HCT116 (cell line): Measurements from ENCODE around the gene KHSRP. TPM values are rescaled to one million over a fixed set of nuclear protein-coding genes. Genes with fewer than 3 reads are reported as not detected.

Source experiments
- ATAC-seq: fragments of 200-7000 bp; cut with Tn5 transposase; 2 replicates; pipeline ENCODE4 v1.9.1; 2020; ENCODE audit warnings: mild to moderate bottlenecking, moderate library complexity
- BruUV-seq: library from RNA; stranded (reverse); fragments of 400-500 nt; replicated peaks from 2 replicates; lab custom pipeline; 2021; lab: Mats Ljungman, UMichigan
- CTCF ChIA-PET: fragments of 300-600 bp; sonication (Branson Sonifier 250); formaldehyde crosslinking; loops from one replicate; lab custom pipeline; 2021; ENCODE audit warnings: antibody characterized with exemption; lab: Charles Lee
- POLR2A ChIA-PET: fragments of 300-600, 350-600 bp; sonication (Branson Sonifier 250); formaldehyde crosslinking; loops from one replicate; lab custom pipeline; 2021; ENCODE audit warnings: antibody characterized with exemption; lab: Charles Lee
- RAD21 ChIA-PET, 2 experiments: fragments of 300-600 bp; sonication (Branson Sonifier 250); formaldehyde crosslinking; loops; one replicate each; lab custom pipeline; 2023; ENCODE audit warnings: low total read pairs in 2 of 2; ENCODE audit not compliant: uncharacterized antibody in 2 of 2, unreplicated experiment in 2 of 2, low non-redundant PET in 1 of 2; lab: Charles Lee
- DNase-seq: peaks from one replicate; pipeline ENCODE4 v3.0.0-alpha.2; 2010; ENCODE audit warnings: low read depth, low spot score
- H2AFZ ChIP-seq: fragments of 200-600 bp; shearing (Covaris generic), sonication (generic); 2 replicates; pipeline ENCODE4 v1.6.1; 2017; ENCODE audit warnings: low read depth, mixed run types, mixed read lengths, antibody characterized with exemption, low read length; ENCODE audit not compliant: poor library complexity, severe bottlenecking
- H3K27ac ChIP-seq: 2 replicates; pipeline ENCODE4 v1.5.1; 2012; ENCODE audit warnings: low read depth, low read length
- H3K27me3 ChIP-seq: fragments of 200-600 bp; sonication (generic); 2 replicates; pipeline ENCODE4 v1.6.1; 2016; ENCODE audit warnings: mixed run types, low read length, mixed read lengths; ENCODE audit not compliant: insufficient read depth
- H3K36me3 ChIP-seq, 2 experiments: fragments of 200-500 bp in 1 of 2; fragments of 200-600 bp in 1 of 2; sonication (Bioruptor generic) in 1 of 2; sonication (generic) in 1 of 2; 2 replicates each; pipeline versions ENCODE4 v1.5.1 to v1.6.1; 2014 to 2016; ENCODE audit warnings: low read length in 2 of 2, inconsistent platforms in 1 of 2, mixed read lengths in 1 of 2, mixed run types in 1 of 2; ENCODE audit not compliant: insufficient read depth in 2 of 2, control insufficient read depth in 1 of 2
- H3K4me1 ChIP-seq, 2 experiments: fragments of 200-600 bp in 1 of 2; sonication (generic) in 1 of 2; 2 replicates each; pipeline versions ENCODE4 v1.5.1 to v1.6.1; 2012 to 2017; ENCODE audit warnings: low read length in 2 of 2, inconsistent platforms in 1 of 2, mild to moderate bottlenecking in 1 of 2, mixed read lengths in 1 of 2, mixed run types in 1 of 2, moderate library complexity in 1 of 2; ENCODE audit not compliant: insufficient read depth in 2 of 2, control insufficient read depth in 1 of 2
- H3K4me2 ChIP-seq: fragments of 200-600 bp; sonication (generic); 2 replicates; pipeline ENCODE4 v1.6.1; 2017; ENCODE audit warnings: mixed run types, low read length, mixed read lengths
- H3K4me3 ChIP-seq, 2 experiments: fragments of 200-600 bp in 1 of 2; sonication (generic) in 1 of 2; replicated peaks in 1 of 2; 2 replicates each; pipeline ENCODE4 v1.5.1; 2011 to 2016; ENCODE audit warnings: low read length in 2 of 2, control low read depth in 1 of 2, low read depth in 1 of 2, mild to moderate bottlenecking in 1 of 2, mixed read lengths in 1 of 2, mixed run types in 1 of 2
- H3K79me2 ChIP-seq: fragments of 200-600 bp; sonication (generic); 2 replicates; pipeline ENCODE4 v1.6.1; 2017; ENCODE audit warnings: mild to moderate bottlenecking, mixed run types, low read length, moderate library complexity, mixed read lengths; ENCODE audit not compliant: insufficient read depth
- H3K9ac ChIP-seq: fragments of 200-600 bp; sonication (generic); 2 replicates; pipeline ENCODE4 v1.6.1; 2016; ENCODE audit warnings: low read length, mixed read lengths
- H3K9me2 ChIP-seq: fragments of 200-600 bp; sonication (generic), shearing (Covaris generic); 2 replicates; pipeline ENCODE4 v1.6.1; 2017; ENCODE audit warnings: mixed run types, mild to moderate bottlenecking, moderate library complexity; ENCODE audit not compliant: insufficient read depth
- H3K9me3 ChIP-seq, 2 experiments: fragments of 200-500 bp in 1 of 2; fragments of 200-600 bp in 1 of 2; sonication (Bioruptor generic) in 1 of 2; sonication (generic) in 1 of 2; 2 replicates each; pipeline ENCODE4 v1.6.1; 2014 to 2017; ENCODE audit warnings: low read length in 2 of 2, mixed read lengths in 2 of 2, inconsistent platforms in 1 of 2, low read depth in 1 of 2, mild to moderate bottlenecking in 1 of 2, mixed run types in 1 of 2, moderate library complexity in 1 of 2; ENCODE audit not compliant: control insufficient read depth in 1 of 2, insufficient read depth in 1 of 2
- H4K20me1 ChIP-seq: fragments of 200-600 bp; sonication (generic), shearing (Covaris generic); 2 replicates; pipeline ENCODE4 v1.6.1; 2017; ENCODE audit warnings: mixed run types, mild to moderate bottlenecking, moderate library complexity; ENCODE audit not compliant: insufficient read depth
- EZH2 ChIP-seq: fragments of 200-600 bp; sonication (generic); IDR thresholded peaks from 2 replicates; pipeline ENCODE4 v1.6.1; 2017; ENCODE audit warnings: antibody characterized with exemption, mixed run types
- EZH2phosphoT487 ChIP-seq: fragments of 200-600 bp; IDR thresholded peaks from 2 replicates; pipeline ENCODE4 v1.6.1; 2018; ENCODE audit warnings: antibody characterized with exemption, borderline replicate concordance
- FOSL1 ChIP-seq: IDR thresholded peaks from 2 replicates; pipeline ENCODE4 v1.6.1; 2012; ENCODE audit warnings: low read depth
- POLR2AphosphoS5 ChIP-seq: IDR thresholded peaks from 2 replicates; pipeline ENCODE4 v1.6.1; 2011; ENCODE audit warnings: mild to moderate bottlenecking, low read depth, low read length, moderate library complexity
- RAD21 ChIP-seq: IDR thresholded peaks from 2 replicates; pipeline ENCODE4 v1.6.1; 2012; ENCODE audit warnings: low read depth, mild to moderate bottlenecking
- SIN3A ChIP-seq: IDR thresholded peaks from 2 replicates; pipeline ENCODE4 v1.6.1; 2012; ENCODE audit warnings: low read depth
- SP1 ChIP-seq: IDR thresholded peaks from 2 replicates; pipeline ENCODE4 v1.6.1; 2012; ENCODE audit warnings: low read depth
- SRF ChIP-seq: IDR thresholded peaks from 2 replicates; pipeline ENCODE4 v1.6.1; 2012; ENCODE audit warnings: low read depth
- ZNF274 ChIP-seq: fragments of 200-500 bp; sonication (Bioruptor generic); IDR thresholded peaks from 2 replicates; pipeline ENCODE4 v1.6.1; 2014; ENCODE audit warnings: mild to moderate bottlenecking, low read depth, low read length, inconsistent platforms
- intact Hi-C: fragments of 100-400 bp; cut with micrococcal nuclease; formaldehyde crosslinking; loops from 2 replicates; pipeline ENCODE4 v1.10.0; 2022
- total RNA-seq: library from RNA; stranded (reverse); gene quantifications from one replicate; pipeline ENCODE4 v1.2.1, GENCODE V29; 2021; ENCODE audit not compliant: unreplicated experiment
- TF ChIP-seq, protein P1 (sequence below): IDR thresholded peaks from 2 replicates; pipeline ENCODE4 v1.6.1; 2011; ENCODE audit warnings: mild to moderate bottlenecking, low read length, moderate library complexity; ENCODE audit not compliant: insufficient replicate concordance; ENCODE audit errors: extremely low read depth
- TF ChIP-seq, protein P2 (sequence below), 3 experiments: fragments of 200-600 bp in 1 of 3; sonication (generic) in 1 of 3; IDR thresholded peaks in 2 of 3; conservative IDR thresholded peaks in 1 of 3; 2 replicates each; pipeline ENCODE4 v1.5.1; 2012 to 2017; ENCODE audit warnings: low read depth in 2 of 3, low read length in 2 of 3, antibody characterized with exemption in 1 of 3, borderline replicate concordance in 1 of 3, control low read depth in 1 of 3, mild to moderate bottlenecking in 1 of 3, mixed read lengths in 1 of 3, mixed run types in 1 of 3, moderate library complexity in 1 of 3; ENCODE audit not compliant: insufficient read depth in 1 of 3

The KHSRP gene
- total RNA-seq, 1 experiment from 2014 or later = 553 TPM

DNA sequence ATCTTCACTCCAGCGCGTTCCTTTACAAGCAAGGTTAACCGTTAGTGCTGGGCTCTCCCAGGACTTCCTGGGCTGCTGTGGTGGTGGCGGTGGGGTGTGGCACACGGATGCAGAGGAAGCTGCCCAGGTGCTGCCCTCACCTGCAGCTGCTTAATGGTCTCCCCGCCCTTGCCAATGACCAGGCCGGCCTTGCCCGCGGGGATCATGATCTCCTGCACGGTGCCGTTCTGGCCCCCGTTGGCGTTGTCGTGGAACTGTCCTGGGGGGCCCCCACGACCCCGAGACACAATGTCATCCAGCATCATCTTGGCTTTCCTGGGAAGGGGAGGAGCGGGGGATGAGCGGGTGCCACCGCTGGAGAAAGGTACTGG is 6.1 kb downstream of the KHSRP start (continued):
- TF ChIP-seq, protein P1, sequence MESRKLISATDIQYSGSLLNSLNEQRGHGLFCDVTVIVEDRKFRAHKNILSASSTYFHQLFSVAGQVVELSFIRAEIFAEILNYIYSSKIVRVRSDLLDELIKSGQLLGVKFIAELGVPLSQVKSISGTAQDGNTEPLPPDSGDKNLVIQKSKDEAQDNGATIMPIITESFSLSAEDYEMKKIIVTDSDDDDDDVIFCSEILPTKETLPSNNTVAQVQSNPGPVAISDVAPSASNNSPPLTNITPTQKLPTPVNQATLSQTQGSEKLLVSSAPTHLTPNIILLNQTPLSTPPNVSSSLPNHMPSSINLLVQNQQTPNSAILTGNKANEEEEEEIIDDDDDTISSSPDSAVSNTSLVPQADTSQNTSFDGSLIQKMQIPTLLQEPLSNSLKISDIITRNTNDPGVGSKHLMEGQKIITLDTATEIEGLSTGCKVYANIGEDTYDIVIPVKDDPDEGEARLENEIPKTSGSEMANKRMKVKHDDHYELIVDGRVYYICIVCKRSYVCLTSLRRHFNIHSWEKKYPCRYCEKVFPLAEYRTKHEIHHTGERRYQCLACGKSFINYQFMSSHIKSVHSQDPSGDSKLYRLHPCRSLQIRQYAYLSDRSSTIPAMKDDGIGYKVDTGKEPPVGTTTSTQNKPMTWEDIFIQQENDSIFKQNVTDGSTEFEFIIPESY = no peak
- no peak for TF ChIP-seq SRF
- TF ChIP-seq RAD21 = no peak
- no peak for TF ChIP-seq POLR2AphosphoS5
- TF ChIP-seq EZH2 = no peak
- no peak for TF ChIP-seq ZNF274
- TF ChIP-seq EZH2phosphoT487 = no peak
- TF ChIP-seq SP1 = no peak
- TF ChIP-seq, all 23 proteins: peak for 0

DNA sequence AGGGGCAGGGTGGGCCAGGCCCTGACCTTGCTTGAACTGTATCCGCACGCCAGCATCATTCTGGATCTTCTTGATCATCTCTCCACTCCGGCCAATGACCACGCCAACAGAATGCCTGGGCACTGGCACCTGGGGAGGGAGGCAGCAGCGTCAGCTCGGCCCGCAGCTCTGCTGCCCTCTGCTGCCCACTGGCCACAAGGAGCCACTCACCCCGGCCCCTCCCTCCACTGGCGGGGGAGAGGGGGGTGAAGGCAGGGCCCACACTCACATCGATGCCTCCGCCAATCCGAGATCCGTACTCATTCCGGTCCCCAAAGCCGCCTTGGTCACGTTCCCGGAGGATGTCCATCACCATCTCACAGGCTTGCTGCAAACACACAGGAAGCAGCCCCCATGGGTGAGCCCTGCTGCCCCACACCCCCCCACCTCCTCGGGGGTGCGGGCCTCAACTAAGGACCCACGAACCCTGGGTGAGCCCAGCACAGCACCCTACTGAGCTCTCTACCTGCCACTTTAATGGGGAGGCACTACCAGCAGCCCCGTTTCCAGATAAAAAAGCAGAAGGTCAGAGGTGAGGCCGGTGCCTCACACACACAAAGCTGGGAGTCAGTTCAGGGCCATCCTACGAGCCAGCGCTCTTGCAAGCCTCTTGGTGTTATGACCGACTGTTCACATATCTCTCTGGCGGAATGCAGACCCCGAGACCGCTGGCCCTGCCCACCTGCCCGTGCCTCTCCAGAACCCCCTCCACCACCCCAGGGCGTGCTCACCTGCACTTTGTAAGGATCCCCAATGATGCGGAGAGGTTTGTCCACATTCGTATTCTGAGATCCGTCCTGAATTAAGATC is 6.7 kb downstream of the KHSRP start:
- RAD21 ChIA-PET = no interaction called here
- Histone ChIP-seq H3K36me3 (peaks cover 74 to 77% of the 10 kb centered on the region in 2 experiments), H2AFZ (no peak overlapping the region), H4K20me1 (peaks cover 28% of the 10 kb centered on the region; the same call in 1 of the 2 replicates), H3K9ac (no peak overlapping the region), H3K9me3 (no peaks in the 10 kb centered on the region), H3K4me2 (no peak overlapping the region), H3K4me1 (peaks cover 0 to 3% of the 10 kb centered on the region in 2 experiments; a peak in 3 of 4 replicates), H3K27me3 (no peaks in the 10 kb centered on the region), H3K9me2 (no peaks in the 10 kb centered on the region), H3K27ac (no peak overlapping the region; the same call in 1 of the 2 replicates), H3K79me2 (peaks cover 65% of the 10 kb centered on the region), H3K4me3 (no peak overlapping the region)
- CTCF ChIA-PET = interaction anchor here (1.0 kb wide), 1 partner anchor 8 kb away, joined by 3 read pairs; no protein-coding TSS in a partner anchor
- TF ChIP-seq EZH2 (no peak), FOSL1 (no peak), SIN3A (no peak), POLR2AphosphoS5 (no peak)
- TF ChIP-seq, protein P2, sequence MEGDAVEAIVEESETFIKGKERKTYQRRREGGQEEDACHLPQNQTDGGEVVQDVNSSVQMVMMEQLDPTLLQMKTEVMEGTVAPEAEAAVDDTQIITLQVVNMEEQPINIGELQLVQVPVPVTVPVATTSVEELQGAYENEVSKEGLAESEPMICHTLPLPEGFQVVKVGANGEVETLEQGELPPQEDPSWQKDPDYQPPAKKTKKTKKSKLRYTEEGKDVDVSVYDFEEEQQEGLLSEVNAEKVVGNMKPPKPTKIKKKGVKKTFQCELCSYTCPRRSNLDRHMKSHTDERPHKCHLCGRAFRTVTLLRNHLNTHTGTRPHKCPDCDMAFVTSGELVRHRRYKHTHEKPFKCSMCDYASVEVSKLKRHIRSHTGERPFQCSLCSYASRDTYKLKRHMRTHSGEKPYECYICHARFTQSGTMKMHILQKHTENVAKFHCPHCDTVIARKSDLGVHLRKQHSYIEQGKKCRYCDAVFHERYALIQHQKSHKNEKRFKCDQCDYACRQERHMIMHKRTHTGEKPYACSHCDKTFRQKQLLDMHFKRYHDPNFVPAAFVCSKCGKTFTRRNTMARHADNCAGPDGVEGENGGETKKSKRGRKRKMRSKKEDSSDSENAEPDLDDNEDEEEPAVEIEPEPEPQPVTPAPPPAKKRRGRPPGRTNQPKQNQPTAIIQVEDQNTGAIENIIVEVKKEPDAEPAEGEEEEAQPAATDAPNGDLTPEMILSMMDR (IDR thresholded peaks at IDR 0.05 in 2 of 3, conservative IDR thresholded peaks at IDR 0.05 in 1 of 3; ENCODE audit: borderline replicate concordance in 1 of 3, insufficient read depth in 1 of 3, low read depth in 2 of 3, low read length in 2 of 3) = peak in 2 of 3 experiments; percentile 43 to 50; a peak in 3 of 6 replicates
- POLR2A ChIA-PET = interaction anchor here (0.6 kb wide), 1 partner anchor 121 kb away, joined by 4 read pairs; no protein-coding TSS in a partner anchor
- DNase-seq = no peak
- BruUV-seq = no TSS peak
- intact Hi-C loops = no loop called here
- peak; percentile 68 for ATAC-seq
